Colonic mucosa (tissue), 4 donors: Measurements from ENCODE around the gene ELAVL3. TPM values are rescaled to one million over a fixed set of nuclear protein-coding genes. Genes with fewer than 3 reads are reported as not detected.

Experiments used
- DNase-seq: peaks from one replicate; pipeline ENCODE4 v3.0.0-alpha.2; 2020
- H3K27ac ChIP-seq: fragments of 200-600 bp; one replicate; pipeline ENCODE4 v1.8.0; 2021
- H3K27me3 ChIP-seq: fragments of 200-600 bp; one replicate; pipeline ENCODE4 v1.8.0; 2021
- H3K36me3 ChIP-seq: fragments of 200-600 bp; one replicate; pipeline ENCODE4 v1.8.0; 2021
- H3K4me1 ChIP-seq: fragments of 200-600 bp; one replicate; pipeline ENCODE4 v1.8.0; 2021; ENCODE audit warnings: mild to moderate bottlenecking
- H3K4me3 ChIP-seq: fragments of 200-600 bp; one replicate; pipeline ENCODE4 v1.8.0; 2021
- H3K9ac ChIP-seq, 2 donors: one replicate each; pipeline ENCODE4 v1.7.0; 2013; ENCODE audit warnings: control low read depth in 2 of 2, low read depth in 2 of 2, low read length in 2 of 2
- H3K9me3 ChIP-seq: fragments of 200-600 bp; one replicate; pipeline ENCODE4 v1.8.0; 2021
- CTCF ChIP-seq: fragments of 200-600 bp; IDR thresholded peaks from one replicate; pipeline ENCODE4 v1.8.0; 2022; ENCODE audit warnings: antibody characterized with exemption, mild to moderate bottlenecking
- intact Hi-C: fragments of 100-400 bp; cut with DNase I; formaldehyde crosslinking; loops from one replicate; pipeline ENCODE4 v1.14.1; 2022
- total RNA-seq, 2 donors: library from RNA; stranded (reverse); fragmentation: NEBNext Ultra II Directional in 1 of 2; extraction: Animal tissue kit (Norgen Biotek cat#: 25700) in 1 of 2; gene quantifications; one replicate each; pipeline ENCODE4 v1.2.1, GENCODE V29; 2021
- donor health status: healthy.
- donor health status: DM: no; HTN: no; CAD: no.
- donor health status: DM: no; HTN: no; CAD: no.

Gene ELAVL3
- total RNA-seq, 2 donors from 2014 or later = 0.25 to 0.50 TPM

- H3K4me3 ChIP-seq = peak overlapping the region; percentile 98
- H3K4me1 ChIP-seq = no peaks in the 10 kb centered on the region
- TF ChIP-seq CTCF = no peak
- intact Hi-C loops = no loop called here
- no peaks in the 10 kb centered on the region for H3K27me3 ChIP-seq
- H3K9me3 ChIP-seq = no peaks in the 10 kb centered on the region
- peak overlapping the region; percentile 63 to 73 for H3K9ac ChIP-seq
- H3K27ac ChIP-seq = peak overlapping the region; percentile 94
- DNase-seq = peak; percentile 98
- no peaks in the 10 kb centered on the region for H3K36me3 ChIP-seq
These were observed 24.2 kb upstream of the ELAVL3 start for GRCh38 chr19:11505032-11505503.

- Histone ChIP-seq H3K9ac (peak overlapping the region; percentile 50 to 62), H3K27ac (peak overlapping the region; percentile 94), H3K4me1 (no peaks in the 10 kb centered on the region), H3K4me3 (peak overlapping the region; percentile 98), H3K36me3 (no peaks in the 10 kb centered on the region), H3K27me3 (no peaks in the 10 kb centered on the region), H3K9me3 (no peaks in the 10 kb centered on the region)
- intact Hi-C loops = no loop called here
- TF ChIP-seq CTCF = no peak
- DNase-seq = no peak
These were observed 23.7 kb upstream of the ELAVL3 start for GRCh38 chr19:11504502-11505031.

GRCh38 chr19:11499890-11500420, 19.1 kb upstream of the ELAVL3 start:
- no peak for DNase-seq
- Histone ChIP-seq H3K27ac (no peak overlapping the region), H3K4me1 (no peaks in the 10 kb centered on the region), H3K9ac (no peak overlapping the region), H3K27me3 (no peaks in the 10 kb centered on the region), H3K4me3 (no peak overlapping the region), H3K9me3 (no peaks in the 10 kb centered on the region), H3K36me3 (peaks cover 5% of the 10 kb centered on the region)
- no peak for TF ChIP-seq CTCF
- intact Hi-C loops = loop anchor here (5.0 kb wide), 1 partner anchor 87 kb away; no protein-coding TSS in a partner anchor

- no peaks in the 10 kb centered on the region for H3K4me1 ChIP-seq
- no peak for TF ChIP-seq CTCF
- H3K27ac ChIP-seq = no peak overlapping the region
- intact Hi-C loops = loop anchor here (5.0 kb wide), 1 partner anchor 88 kb away; no protein-coding TSS in a partner anchor
- H3K9ac ChIP-seq = no peak overlapping the region
- no peak overlapping the region for H3K4me3 ChIP-seq
- peaks cover 5% of the 10 kb centered on the region for H3K36me3 ChIP-seq
- DNase-seq = no peak
- H3K9me3 ChIP-seq = no peaks in the 10 kb centered on the region
- no peaks in the 10 kb centered on the region for H3K27me3 ChIP-seq
These were observed 18.4 kb upstream of the ELAVL3 start for GRCh38 chr19:11499220-11499726.

- intact Hi-C loops = loop anchor here (5.0 kb wide), 1 partner anchor 91 kb away; no protein-coding TSS in a partner anchor
- peak; percentile 68 for TF ChIP-seq CTCF
These were observed 15.7 kb upstream of the ELAVL3 start for GRCh38 chr19:11496391-11497163.

More at GRCh38 chr19:11496391-11497163, 15.7 kb upstream of the ELAVL3 start:
- DNase-seq = peak; percentile 72
- Histone ChIP-seq H3K27ac (no peak overlapping the region), H3K9ac (no peak overlapping the region), H3K27me3 (no peaks in the 10 kb centered on the region), H3K4me1 (no peaks in the 10 kb centered on the region), H3K36me3 (peaks cover 5% of the 10 kb centered on the region), H3K9me3 (no peaks in the 10 kb centered on the region), H3K4me3 (no peak overlapping the region)
